HUES6 (cell line): Measurements from ENCODE around the gene CYSLTR2.

Experiments used
- H3K27ac ChIP-seq: 2 replicates; pipeline ENCODE4 v1.7.0; 2013; ENCODE audit warnings: low read depth, mild to moderate bottlenecking, low read length, inconsistent platforms
- H3K27me3 ChIP-seq: 2 replicates; pipeline ENCODE4 v1.6.1; 2013; ENCODE audit warnings: low read length; ENCODE audit not compliant: control insufficient read depth, insufficient read depth
- H3K36me3 ChIP-seq: 2 replicates; pipeline ENCODE4 v1.6.1; 2013; ENCODE audit warnings: low read length; ENCODE audit not compliant: control insufficient read depth, insufficient read depth
- H3K4me1 ChIP-seq: 2 replicates; pipeline ENCODE4 v1.6.1; 2013; ENCODE audit warnings: low read length; ENCODE audit not compliant: control insufficient read depth, insufficient read depth
- H3K4me3 ChIP-seq: 2 replicates; pipeline ENCODE4 v1.5.1; 2013; ENCODE audit warnings: low read depth, low read length
- H3K9ac ChIP-seq: one replicate; pipeline ENCODE4 v1.6.1; 2013; ENCODE audit warnings: mild to moderate bottlenecking, low read length
- H3K9me3 ChIP-seq: 2 replicates; pipeline ENCODE4 v1.6.1; 2013; ENCODE audit warnings: low read depth, low read length; ENCODE audit not compliant: control insufficient read depth, insufficient read depth

Gene CYSLTR2

DNA sequence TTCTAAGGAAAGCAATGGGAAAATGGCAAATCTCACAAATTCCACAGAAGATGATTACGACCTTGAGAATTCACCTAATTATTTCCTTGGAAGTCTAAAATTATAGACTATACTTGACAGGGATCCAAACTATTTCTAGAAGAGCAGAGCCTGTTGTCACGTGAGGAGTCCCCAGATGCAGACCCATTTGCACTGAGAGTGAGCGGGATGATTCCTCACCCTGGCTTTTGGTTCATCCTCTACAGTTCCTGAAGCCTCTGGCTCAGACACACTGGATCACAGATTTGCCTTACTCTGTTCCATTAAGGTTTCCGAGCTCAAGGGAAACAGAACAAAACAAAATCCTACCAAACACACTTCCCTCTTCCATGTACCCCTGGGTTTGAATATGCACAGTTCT lies 23.0 kb upstream of the CYSLTR2 start:
- Histone ChIP-seq H3K9me3 (peaks cover 9% of the 10 kb centered on the region; the same call in 1 of the 2 replicates), H3K27me3 (no peaks in the 10 kb centered on the region), H3K4me3 (no peak overlapping the region), H3K36me3 (no peaks in the 10 kb centered on the region), H3K27ac (no peak overlapping the region), H3K4me1 (no peaks in the 10 kb centered on the region), H3K9ac (no peak overlapping the region)

DNA sequence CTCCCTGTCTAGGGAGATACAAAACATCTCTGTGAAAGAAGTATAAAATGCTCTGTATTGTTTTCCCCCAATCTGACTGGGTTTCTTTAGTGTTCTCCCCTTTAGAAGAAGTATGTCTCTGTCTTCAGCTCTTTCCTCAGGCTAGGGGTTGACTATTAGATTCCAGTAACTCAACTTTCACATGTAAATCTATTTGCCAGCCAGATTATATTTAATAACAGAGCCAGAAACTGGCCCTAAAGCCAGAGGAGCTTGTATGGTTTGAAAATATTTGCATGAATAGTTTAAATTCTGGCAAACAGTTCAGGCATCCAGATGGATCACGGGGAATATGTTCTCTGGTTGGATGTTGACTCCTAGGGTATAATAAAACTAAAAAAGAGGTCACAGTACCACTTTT lies 22.3 kb upstream of the CYSLTR2 start:
- Histone ChIP-seq H3K36me3 (no peaks in the 10 kb centered on the region), H3K27ac (no peak overlapping the region), H3K9me3 (peaks cover 15% of the 10 kb centered on the region), H3K9ac (no peak overlapping the region), H3K4me3 (no peak overlapping the region), H3K27me3 (no peaks in the 10 kb centered on the region), H3K4me1 (no peaks in the 10 kb centered on the region)

DNA sequence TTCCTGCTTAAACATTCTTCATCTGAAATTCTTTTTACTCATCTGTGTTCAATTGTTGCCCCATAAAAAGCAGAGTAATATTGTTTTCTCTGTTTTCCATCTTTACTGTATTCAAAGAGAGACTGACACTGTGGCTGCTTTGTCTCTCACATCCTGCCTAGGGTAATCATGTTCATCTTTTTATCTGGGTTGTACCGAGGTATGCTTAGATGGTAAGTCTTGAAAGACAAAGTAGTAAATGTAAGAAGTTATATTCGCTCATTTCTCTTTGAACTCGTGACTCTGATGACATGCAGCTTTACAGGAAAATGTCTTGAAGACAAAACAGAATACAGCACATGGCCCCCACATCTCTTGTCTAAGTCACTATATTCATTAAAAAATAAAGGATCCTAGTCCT lies 20.0 kb upstream of the CYSLTR2 start:
- no peak overlapping the region for H3K4me3 ChIP-seq

DNA sequence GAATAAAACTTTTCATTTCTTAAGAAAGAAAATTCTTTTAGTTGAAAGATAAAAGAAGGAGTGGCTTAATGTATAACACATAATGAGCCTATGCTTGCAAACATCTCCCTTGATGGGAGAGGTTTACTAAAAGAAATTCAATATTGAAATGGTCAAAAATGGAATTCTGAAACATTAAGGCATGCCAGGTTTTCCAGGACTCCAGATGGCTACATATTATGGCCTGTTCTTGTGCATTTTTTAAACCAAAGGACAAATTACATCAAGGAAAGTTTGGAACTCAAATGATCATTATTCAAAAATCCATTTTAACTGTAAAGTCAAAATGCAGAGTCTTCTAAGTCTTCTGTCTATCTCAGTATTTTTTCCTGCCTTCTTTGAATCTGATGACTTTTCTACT lies 19.1 kb upstream of the CYSLTR2 start:
- peaks cover 18% of the 10 kb centered on the region for H3K9me3 ChIP-seq
- no peaks in the 10 kb centered on the region for H3K36me3 ChIP-seq
- H3K9ac ChIP-seq = no peak overlapping the region
- H3K4me3 ChIP-seq = no peak overlapping the region
- no peaks in the 10 kb centered on the region for H3K4me1 ChIP-seq
- no peaks in the 10 kb centered on the region for H3K27me3 ChIP-seq
- no peak overlapping the region for H3K27ac ChIP-seq

More for the DNA sequence above, 20.0 kb upstream of the CYSLTR2 start:
- Histone ChIP-seq H3K36me3 (no peaks in the 10 kb centered on the region), H3K4me1 (no peaks in the 10 kb centered on the region), H3K27ac (no peak overlapping the region), H3K9ac (no peak overlapping the region), H3K27me3 (no peaks in the 10 kb centered on the region), H3K9me3 (peaks cover 20% of the 10 kb centered on the region)

DNA sequence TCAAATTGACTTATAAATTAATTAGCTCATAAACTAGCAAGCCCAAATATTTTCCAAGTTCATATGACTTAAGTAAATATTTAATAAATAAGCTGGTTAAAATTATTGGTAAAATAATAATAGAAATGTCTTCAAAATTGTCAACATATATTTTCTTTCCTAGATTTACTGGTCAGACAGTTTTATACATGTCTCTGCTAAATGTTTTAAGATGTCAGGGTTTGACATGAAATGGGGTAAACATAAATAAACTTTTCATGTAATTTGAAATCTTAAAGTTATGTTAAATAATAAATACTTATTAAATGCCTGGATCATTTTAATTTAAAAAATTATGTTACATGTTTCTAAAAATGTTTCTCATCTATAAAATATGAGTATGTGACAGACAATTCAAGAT lies 18.3 kb upstream of the CYSLTR2 start:
- Histone ChIP-seq H3K27ac (no peak overlapping the region), H3K9ac (no peak overlapping the region), H3K36me3 (no peaks in the 10 kb centered on the region), H3K4me3 (no peak overlapping the region), H3K4me1 (no peaks in the 10 kb centered on the region), H3K27me3 (no peaks in the 10 kb centered on the region), H3K9me3 (peaks cover 18% of the 10 kb centered on the region)

DNA sequence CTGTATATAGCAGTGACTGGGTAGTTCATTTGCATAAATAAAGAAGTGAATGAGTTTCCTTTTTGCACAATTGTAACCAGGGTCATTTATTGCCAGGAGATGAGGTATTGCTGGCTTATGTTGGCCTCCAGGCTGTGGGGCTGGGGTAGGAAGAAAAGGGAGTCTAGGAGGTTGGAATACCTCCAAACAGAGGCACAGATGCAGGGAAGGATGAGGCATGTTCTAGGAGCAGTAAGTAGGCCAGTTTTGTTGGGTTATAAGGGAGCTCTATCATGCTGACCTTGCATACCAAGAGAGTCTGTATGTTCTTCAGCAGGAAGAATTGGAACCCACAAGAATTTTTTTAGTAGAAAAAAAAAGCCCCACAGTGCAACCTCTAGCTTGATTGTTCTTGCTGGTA lies 17.2 kb upstream of the CYSLTR2 start:
- no peaks in the 10 kb centered on the region for H3K36me3 ChIP-seq
- H3K4me1 ChIP-seq = no peaks in the 10 kb centered on the region
- H3K27ac ChIP-seq = no peak overlapping the region
- H3K27me3 ChIP-seq = no peaks in the 10 kb centered on the region
- no peak overlapping the region for H3K9ac ChIP-seq
- H3K4me3 ChIP-seq = no peak overlapping the region
- H3K9me3 ChIP-seq = peaks cover 18% of the 10 kb centered on the region

DNA sequence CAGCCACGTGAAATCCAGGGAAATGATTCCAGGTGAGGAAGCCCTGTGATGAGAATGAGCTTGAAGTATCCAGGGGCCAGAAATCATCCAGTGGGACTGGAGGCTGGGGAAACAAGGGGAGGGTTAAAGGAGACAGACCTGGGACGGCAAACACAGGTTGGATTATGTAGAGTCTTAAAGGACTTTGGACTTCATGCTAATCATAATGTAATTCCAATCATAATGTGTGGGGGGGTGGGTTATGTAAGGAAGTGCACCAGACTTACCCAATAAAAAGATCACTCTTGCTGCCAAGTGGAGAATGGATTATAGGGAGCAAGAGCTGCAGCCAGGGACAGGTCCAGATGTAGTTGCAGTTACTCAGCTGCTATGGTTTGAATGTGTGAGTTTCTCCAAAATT lies 16.1 kb upstream of the CYSLTR2 start:
- peaks cover 18% of the 10 kb centered on the region for H3K9me3 ChIP-seq
- H3K36me3 ChIP-seq = no peaks in the 10 kb centered on the region
- H3K27me3 ChIP-seq = no peaks in the 10 kb centered on the region
- H3K27ac ChIP-seq = no peak overlapping the region
- H3K9ac ChIP-seq = no peak overlapping the region
- H3K4me1 ChIP-seq = no peaks in the 10 kb centered on the region
- H3K4me3 ChIP-seq = no peak overlapping the region

DNA sequence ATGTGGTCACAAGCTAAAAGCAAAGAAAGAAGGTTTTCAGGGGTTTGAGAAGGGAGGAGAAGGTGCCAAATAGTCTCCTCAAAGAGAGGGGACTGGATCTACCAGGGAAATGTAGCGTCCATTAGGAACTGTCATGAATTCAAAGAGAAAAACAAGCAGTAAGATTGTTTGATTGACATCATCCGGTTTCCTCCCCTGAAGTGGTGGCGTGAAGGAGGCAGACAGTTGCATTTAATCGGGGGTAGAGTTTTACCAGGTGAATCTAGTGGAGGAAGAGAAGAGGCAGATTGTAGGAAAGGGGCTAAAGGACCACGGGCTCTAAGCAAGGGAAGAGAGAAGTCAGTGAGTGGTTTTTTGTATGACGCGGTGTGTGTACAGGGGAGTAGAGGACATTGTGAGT lies 13.0 kb upstream of the CYSLTR2 start:
- Histone ChIP-seq H3K36me3 (no peaks in the 10 kb centered on the region), H3K27me3 (no peaks in the 10 kb centered on the region), H3K9ac (no peak overlapping the region), H3K27ac (no peak overlapping the region), H3K4me3 (no peak overlapping the region), H3K9me3 (peaks cover 12% of the 10 kb centered on the region), H3K4me1 (no peaks in the 10 kb centered on the region; the same call in 1 of the 2 replicates)

DNA sequence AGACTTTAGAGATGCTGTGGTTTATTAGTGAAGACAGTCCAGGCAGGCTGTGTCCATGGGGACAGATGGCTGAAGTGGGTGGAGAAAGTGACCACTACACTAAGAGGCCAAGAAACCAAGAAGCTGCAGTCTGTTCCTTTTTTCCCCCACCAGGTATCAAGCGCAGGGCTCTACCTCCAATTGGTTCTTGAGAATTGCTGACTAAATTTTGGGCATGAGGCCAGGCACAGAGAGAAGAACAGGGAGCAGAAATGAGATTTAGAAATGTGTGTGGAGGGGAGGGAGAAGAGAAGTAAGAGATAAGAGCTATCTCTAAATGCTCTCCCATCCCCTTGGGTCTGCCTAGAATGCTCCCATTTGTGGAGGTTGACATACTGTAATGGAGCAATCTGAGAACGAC lies 12.3 kb upstream of the CYSLTR2 start:
- H3K9me3 ChIP-seq = peaks cover 6% of the 10 kb centered on the region
- no peak overlapping the region for H3K9ac ChIP-seq
- no peaks in the 10 kb centered on the region for H3K27me3 ChIP-seq
- H3K36me3 ChIP-seq = no peaks in the 10 kb centered on the region
- no peak overlapping the region for H3K27ac ChIP-seq
- no peaks in the 10 kb centered on the region; the same call in 1 of the 2 replicates for H3K4me1 ChIP-seq
- no peak overlapping the region for H3K4me3 ChIP-seq

DNA sequence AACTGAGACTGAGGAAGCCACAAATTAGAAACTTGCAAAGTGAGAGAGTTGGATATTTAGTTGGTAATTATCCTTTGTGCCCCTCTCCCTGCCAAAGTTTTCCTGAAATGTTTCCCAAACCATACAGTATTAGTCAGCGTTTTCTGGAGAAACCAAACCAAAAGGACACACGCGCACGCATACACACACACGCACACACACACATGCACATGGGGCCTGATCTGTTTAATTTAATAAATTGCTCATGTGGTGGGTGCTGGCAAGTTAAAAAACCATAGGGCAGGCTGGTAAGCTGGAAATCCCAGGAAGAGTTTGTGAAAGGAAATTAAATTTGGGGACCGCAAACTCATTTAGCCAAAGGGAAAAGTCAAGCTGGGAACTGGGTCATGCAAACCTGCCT lies 11.7 kb upstream of the CYSLTR2 start:
- Histone ChIP-seq H3K4me1 (no peaks in the 10 kb centered on the region; the same call in 1 of the 2 replicates), H3K4me3 (no peak overlapping the region), H3K9ac (no peak overlapping the region), H3K36me3 (no peaks in the 10 kb centered on the region), H3K9me3 (peaks cover 4% of the 10 kb centered on the region; the same call in 1 of the 2 replicates), H3K27me3 (no peaks in the 10 kb centered on the region), H3K27ac (no peak overlapping the region)

DNA sequence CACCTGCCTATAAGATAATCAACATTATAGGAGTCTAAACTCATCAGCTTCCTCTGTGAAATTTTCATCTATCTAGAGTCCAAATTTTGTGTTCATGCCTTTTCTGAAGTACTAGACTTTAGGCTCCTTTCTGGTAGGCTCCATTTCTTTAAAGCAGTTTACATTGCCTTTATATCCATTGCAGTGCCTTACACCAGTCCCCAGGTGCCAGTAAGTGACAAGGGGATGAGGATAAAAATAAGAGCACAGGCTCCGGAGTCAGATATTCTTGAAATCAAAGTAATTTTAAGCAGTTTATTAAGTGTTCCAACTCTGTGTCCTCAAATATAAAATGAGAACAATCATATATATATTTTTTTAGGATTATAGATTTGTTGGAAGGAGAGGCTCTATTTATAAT lies 10.6 kb upstream of the CYSLTR2 start:
- H3K4me1 ChIP-seq = no peaks in the 10 kb centered on the region; the same call in 1 of the 2 replicates
- no peak overlapping the region for H3K4me3 ChIP-seq
- H3K9ac ChIP-seq = no peak overlapping the region
- H3K27me3 ChIP-seq = no peaks in the 10 kb centered on the region
- no peaks in the 10 kb centered on the region; the same call in 1 of the 2 replicates for H3K9me3 ChIP-seq
- H3K27ac ChIP-seq = no peak overlapping the region
- no peaks in the 10 kb centered on the region for H3K36me3 ChIP-seq

DNA sequence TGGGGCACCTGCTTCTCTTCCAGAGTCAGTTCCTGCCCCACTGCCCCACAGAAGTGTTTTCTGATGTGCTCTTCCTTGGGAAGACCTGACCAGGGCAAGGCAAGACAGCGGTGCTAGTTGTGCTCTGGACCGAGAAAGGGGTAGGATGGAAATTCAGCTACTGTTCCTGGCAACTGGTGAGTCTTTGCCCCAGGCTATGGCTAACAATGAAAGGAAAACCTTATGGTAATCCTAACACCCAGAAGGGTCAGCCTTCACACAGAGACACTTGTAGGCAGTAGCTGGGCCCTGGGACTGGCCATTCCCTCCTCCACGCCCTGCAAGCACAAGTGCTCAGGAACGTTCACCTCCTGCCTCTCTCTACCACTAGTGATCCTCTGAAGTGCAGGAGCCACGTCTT lies 9.6 kb upstream of the CYSLTR2 start:
- H3K27me3 ChIP-seq = no peaks in the 10 kb centered on the region

More for the DNA sequence above, 9.6 kb upstream of the CYSLTR2 start:
- no peak overlapping the region for H3K27ac ChIP-seq
- H3K4me3 ChIP-seq = no peak overlapping the region
- H3K9me3 ChIP-seq = no peaks in the 10 kb centered on the region
- no peak overlapping the region for H3K9ac ChIP-seq
- H3K4me1 ChIP-seq = no peaks in the 10 kb centered on the region; the same call in 1 of the 2 replicates
- H3K36me3 ChIP-seq = no peaks in the 10 kb centered on the region
